NCI-H128 (cell line): Measurements from ENCODE around the gene SUPV3L1.

ENCODE experiments used
- DNase-seq: peaks from one replicate; lab custom pipeline; 2025; ENCODE audit not compliant: unreplicated experiment; lab: John Stamatoyannopoulos, UW

The SUPV3L1 gene

DNA sequence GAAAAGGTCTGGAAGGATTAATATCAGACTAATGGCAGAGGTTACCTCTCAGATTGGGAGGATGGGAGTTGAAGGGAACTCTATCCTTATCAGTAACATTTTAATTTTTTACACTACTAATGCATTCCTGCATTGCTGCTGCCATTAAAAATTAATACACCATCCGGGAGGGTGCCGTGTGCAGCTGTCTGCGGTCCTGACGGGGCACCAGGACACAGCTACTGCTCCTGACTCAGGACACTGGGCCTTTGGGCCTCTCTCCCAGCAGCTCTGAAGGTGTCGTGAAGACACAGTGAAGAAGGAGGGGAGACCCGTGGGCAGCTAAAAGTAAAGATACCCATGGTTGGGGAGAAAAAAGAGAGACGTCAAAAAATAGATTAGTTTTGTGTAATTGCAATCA is 74.8 kb downstream of the SUPV3L1 start:
- DNase-seq = no peak
